WTC11 (cell line): ENCODE measurements around the gene ANKRD11.

Experiments used
- CTCF ChIP-seq: fragments of 200-600 bp; IDR thresholded peaks from 2 replicates; pipeline ENCODE4 v1.8.0; 2022; ENCODE audit warnings: antibody characterized with exemption
- JUN ChIP-seq: sonication (generic); formaldehyde crosslinking; IDR thresholded peaks from 2 replicates; pipeline ENCODE4 v1.8.0; 2023; ENCODE audit warnings: mild to moderate bottlenecking, missing genetic modification reagents
- RELA ChIP-seq: sonication (generic); formaldehyde crosslinking; IDR thresholded peaks from 2 replicates; pipeline ENCODE4 v1.8.1; 2022; ENCODE audit warnings: missing genetic modification reagents, mild to moderate bottlenecking, borderline replicate concordance
- SMAD3 ChIP-seq: sonication (generic); formaldehyde crosslinking; IDR thresholded peaks from 2 replicates; pipeline ENCODE4 v1.8.0; 2022; ENCODE audit warnings: missing genetic modification reagents, mild to moderate bottlenecking, borderline replicate concordance
- TF ChIP-seq, protein P1 (sequence below): sonication (generic); formaldehyde crosslinking; IDR thresholded peaks from 2 replicates; pipeline ENCODE4 v1.8.1; 2022; ENCODE audit warnings: mild to moderate bottlenecking, moderate library complexity, missing genetic modification reagents

- no peak for TF ChIP-seq SMAD3 (CRISPR knock-in tag)
- no peak for TF ChIP-seq JUN (CRISPR knock-in tag)
- no peak for TF ChIP-seq CTCF
- TF ChIP-seq, protein P1, sequence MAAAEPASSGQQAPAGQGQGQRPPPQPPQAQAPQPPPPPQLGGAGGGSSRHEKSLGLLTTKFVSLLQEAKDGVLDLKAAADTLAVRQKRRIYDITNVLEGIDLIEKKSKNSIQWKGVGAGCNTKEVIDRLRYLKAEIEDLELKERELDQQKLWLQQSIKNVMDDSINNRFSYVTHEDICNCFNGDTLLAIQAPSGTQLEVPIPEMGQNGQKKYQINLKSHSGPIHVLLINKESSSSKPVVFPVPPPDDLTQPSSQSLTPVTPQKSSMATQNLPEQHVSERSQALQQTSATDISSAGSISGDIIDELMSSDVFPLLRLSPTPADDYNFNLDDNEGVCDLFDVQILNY (CRISPR knock-in tag), result peak; percentile 74; the same call in 1 of the 2 replicates
- TF ChIP-seq RELA (CRISPR knock-in tag), result no peak
Observed at GRCh38 chr16:89490439-89491237, at the start of gene ANKRD11.
